IPS-18c (cell line): ENCODE measurements around the gene CRYL1.

Experiments
- H3K4me3 ChIP-seq: 2 replicates; pipeline ENCODE4 v1.7.0; 2013; ENCODE audit warnings: low read depth, mild to moderate bottlenecking, low read length, moderate library complexity; ENCODE audit not compliant: insufficient read depth
- H3K9me3 ChIP-seq: one replicate; pipeline ENCODE4 v1.6.1; 2013; ENCODE audit warnings: mild to moderate bottlenecking, low read length, moderate library complexity; ENCODE audit not compliant: control insufficient read depth, insufficient read depth

The CRYL1 gene

DNA sequence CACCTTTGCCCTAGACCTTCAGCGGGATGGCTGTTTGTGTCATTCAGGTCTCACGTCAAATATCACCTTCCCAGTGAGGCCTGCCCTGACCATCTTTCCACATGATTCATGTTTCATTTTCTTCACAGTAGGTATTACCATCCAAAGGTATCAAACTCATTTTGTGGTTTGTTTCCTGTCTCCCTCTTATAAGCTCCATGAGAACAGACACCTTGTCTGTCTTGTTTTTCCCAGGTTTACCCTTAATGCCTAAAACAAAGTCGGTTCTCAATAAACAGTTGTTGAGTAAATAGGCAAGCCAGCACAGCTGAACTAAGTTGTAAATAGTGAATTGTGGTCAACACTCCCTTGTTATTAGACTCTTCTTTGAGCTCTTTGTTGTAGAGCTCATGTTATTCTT is 170.9 kb downstream of the CRYL1 start:
- H3K4me3 ChIP-seq, result no peak overlapping the region

DNA sequence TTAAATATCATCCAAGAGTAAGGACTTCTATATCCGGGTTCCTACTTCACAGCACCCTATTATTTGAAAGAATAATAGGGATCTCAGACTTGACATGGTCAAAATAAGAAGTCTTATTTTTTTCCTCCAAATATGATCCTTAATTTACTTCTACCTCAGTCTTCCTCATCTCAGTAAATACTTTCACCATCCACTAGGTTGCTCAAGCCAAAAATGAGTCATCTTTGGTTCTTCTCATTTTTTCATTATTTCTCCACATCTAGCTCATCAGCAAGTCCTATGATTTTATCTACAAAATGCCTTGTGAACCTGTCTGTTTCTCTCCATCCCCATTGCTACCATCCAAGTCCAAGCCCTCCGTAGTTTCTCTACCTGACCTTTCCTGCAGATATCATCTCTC is 171.7 kb downstream of the CRYL1 start:
- no peak overlapping the region for H3K4me3 ChIP-seq

More for the DNA sequence above, 170.9 kb downstream of the CRYL1 start:
- H3K9me3 ChIP-seq, result no peaks in the 10 kb centered on the region

More for the DNA sequence above, 171.7 kb downstream of the CRYL1 start:
- H3K9me3 ChIP-seq, result no peaks in the 10 kb centered on the region
